Lung (tissue), 12 donors: Measurements from ENCODE around the gene CLASP1. TPM values are rescaled to one million over a fixed set of nuclear protein-coding genes. Genes with fewer than 3 reads are reported as not detected.

ENCODE experiments used
- ATAC-seq: fragments of 200-7000 bp; cut with Tn5 transposase; one replicate; pipeline ENCODE4 v1.9.1; 2020; ENCODE audit warnings: moderate number of reproducible peaks; ENCODE audit not compliant: insufficient read depth, low FRiP score
- DNase-seq, 3 donors: peaks; one replicate each; pipeline ENCODE4 v3.0.0-alpha.2; 2013 to 2017
- H3K27ac ChIP-seq, 2 donors: one replicate each; pipeline ENCODE4 v1.5.1; 2013; ENCODE audit warnings: mild to moderate bottlenecking in 2 of 2, moderate library complexity in 2 of 2, control low read depth in 1 of 2, inconsistent platforms in 1 of 2, low read depth in 1 of 2, low read length in 1 of 2
- H3K27me3 ChIP-seq, 3 donors: one replicate each; pipeline ENCODE4 v1.5.1; 2013; ENCODE audit warnings: low read length in 2 of 3; ENCODE audit not compliant: control insufficient read depth in 3 of 3, insufficient read depth in 3 of 3
- H3K36me3 ChIP-seq, 4 donors: one replicate each; pipeline ENCODE4 v1.5.1; 2013; ENCODE audit warnings: low read length in 4 of 4, mild to moderate bottlenecking in 1 of 4, moderate library complexity in 1 of 4; ENCODE audit not compliant: control insufficient read depth in 4 of 4, insufficient read depth in 4 of 4
- H3K4me1 ChIP-seq, 5 donors: one replicate each; pipeline ENCODE4 v1.5.1; 2013; ENCODE audit warnings: low read length in 5 of 5, mild to moderate bottlenecking in 2 of 5, moderate library complexity in 1 of 5; ENCODE audit not compliant: control insufficient read depth in 5 of 5, insufficient read depth in 5 of 5
- H3K4me3 ChIP-seq: one replicate; pipeline ENCODE4 v1.5.1; 2013; ENCODE audit warnings: mild to moderate bottlenecking, control low read depth, moderate library complexity
- H3K9ac ChIP-seq, 2 donors: one replicate each; pipeline ENCODE4 v1.5.1; 2013; ENCODE audit warnings: low read length in 2 of 2, control low read depth in 1 of 2; ENCODE audit not compliant: insufficient read depth in 1 of 2
- H3K9me3 ChIP-seq, 4 donors: one replicate each; pipeline ENCODE4 v1.5.1; 2013; ENCODE audit warnings: low read length in 3 of 4, mild to moderate bottlenecking in 1 of 4, moderate library complexity in 1 of 4; ENCODE audit not compliant: control insufficient read depth in 4 of 4, insufficient read depth in 3 of 4
- WGBS, 2 donors: extraction: QIAGEN DNeasy Blood & Tissue Kit; methylation state at CpG; one replicate each; pipeline ENCODE4 v1.1.7; 2013; 5-methylcytosine and 5-hydroxymethylcytosine counted together
- polyA plus RNA-seq, 2 donors: library from polyadenylated mRNA; stranded (reverse); fragments of 200-250 nt; gene quantifications; one replicate each; pipeline ENCODE4 v1.2.1, GENCODE V29; 2013
- total RNA-seq, 2 donors: library from RNA; depleted of rRNA in 1 of 2; stranded (reverse); fragments of >200 nt in 1 of 2; gene quantifications; one replicate each; pipeline ENCODE4 v1.2.1, GENCODE V29; 2014 to 2021
- TF ChIP-seq, protein P1 (sequence below): IDR thresholded peaks from 2 replicates; pipeline ENCODE4 v1.5.1; 2012; ENCODE audit warnings: mild to moderate bottlenecking; ENCODE audit errors: control extremely low read depth, extremely low read depth
- donor health status: control.
- donor health status: control.
- donor health status: Bipolar disorder and iron deficiency.
- donor health status: healthy.
- donor health status: DM: yes; HTN: yes; CAD: no.

CLASP1 gene
- total and polyA plus RNA-seq, 4 donors: 7.4 to 128 (median 30.6) TPM

DNA sequence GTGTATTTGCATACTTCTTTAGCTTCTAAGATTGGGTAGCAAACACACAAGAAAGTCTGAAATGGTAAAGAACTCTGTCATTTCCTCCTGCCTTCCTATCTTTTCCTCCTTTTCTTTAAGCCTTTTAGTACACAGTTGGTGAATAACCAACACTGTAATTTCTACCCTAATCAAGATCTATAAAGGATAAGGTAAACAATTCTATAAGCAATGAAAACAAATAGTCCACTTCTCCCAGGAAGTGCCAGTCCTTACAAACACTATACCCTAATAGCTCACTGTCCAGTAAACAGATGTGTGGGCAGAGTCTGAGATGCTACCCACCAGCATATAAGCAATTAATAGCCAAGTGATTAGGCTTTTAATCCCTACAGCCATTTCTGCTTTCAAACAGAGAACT is 283.2 kb downstream of the CLASP1 start:
- H3K9ac ChIP-seq: no peak overlapping the region
- no peaks in the 10 kb centered on the region for H3K9me3 ChIP-seq
- no peak overlapping the region for H3K27ac ChIP-seq
- ATAC-seq (no peak), DNase-seq (no peak)
- peaks cover 0 to 3% (median 0%) of the 10 kb centered on the region in 5 donors for H3K4me1 ChIP-seq
- TF ChIP-seq, protein P1, sequence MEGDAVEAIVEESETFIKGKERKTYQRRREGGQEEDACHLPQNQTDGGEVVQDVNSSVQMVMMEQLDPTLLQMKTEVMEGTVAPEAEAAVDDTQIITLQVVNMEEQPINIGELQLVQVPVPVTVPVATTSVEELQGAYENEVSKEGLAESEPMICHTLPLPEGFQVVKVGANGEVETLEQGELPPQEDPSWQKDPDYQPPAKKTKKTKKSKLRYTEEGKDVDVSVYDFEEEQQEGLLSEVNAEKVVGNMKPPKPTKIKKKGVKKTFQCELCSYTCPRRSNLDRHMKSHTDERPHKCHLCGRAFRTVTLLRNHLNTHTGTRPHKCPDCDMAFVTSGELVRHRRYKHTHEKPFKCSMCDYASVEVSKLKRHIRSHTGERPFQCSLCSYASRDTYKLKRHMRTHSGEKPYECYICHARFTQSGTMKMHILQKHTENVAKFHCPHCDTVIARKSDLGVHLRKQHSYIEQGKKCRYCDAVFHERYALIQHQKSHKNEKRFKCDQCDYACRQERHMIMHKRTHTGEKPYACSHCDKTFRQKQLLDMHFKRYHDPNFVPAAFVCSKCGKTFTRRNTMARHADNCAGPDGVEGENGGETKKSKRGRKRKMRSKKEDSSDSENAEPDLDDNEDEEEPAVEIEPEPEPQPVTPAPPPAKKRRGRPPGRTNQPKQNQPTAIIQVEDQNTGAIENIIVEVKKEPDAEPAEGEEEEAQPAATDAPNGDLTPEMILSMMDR: no peak
- no peak overlapping the region for H3K4me3 ChIP-seq
- no peaks in the 10 kb centered on the region for H3K27me3 ChIP-seq
- H3K36me3 ChIP-seq: peaks cover 7 to 43% (median 38%) of the 10 kb centered on the region in 4 donors

DNA sequence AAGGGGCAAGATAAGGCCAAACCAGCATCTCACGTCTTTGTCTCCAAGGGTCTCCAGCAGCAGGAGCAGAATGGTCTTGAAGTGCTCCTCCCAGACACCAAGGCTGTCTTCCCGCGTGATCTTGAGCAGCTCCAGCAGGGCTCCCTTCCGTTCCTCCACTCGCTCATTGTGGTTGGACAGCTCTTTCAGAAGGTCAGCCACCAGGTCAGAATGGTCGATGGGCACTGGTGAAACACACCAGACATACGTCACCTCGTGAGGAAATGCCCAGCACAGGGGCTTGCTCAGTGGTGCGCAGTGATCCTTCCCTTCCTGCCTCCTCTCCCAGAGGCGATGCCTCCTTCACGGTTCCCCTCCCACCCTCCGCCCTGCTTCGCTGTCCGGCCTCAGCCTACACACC is 284.2 kb downstream of the CLASP1 start:
- Histone ChIP-seq H3K27me3 (no peaks in the 10 kb centered on the region), H3K9me3 (no peaks in the 10 kb centered on the region), H3K4me1 (peaks cover 0 to 3% (median 0%) of the 10 kb centered on the region in 5 donors), H3K27ac (no peak overlapping the region), H3K9ac (no peak overlapping the region), H3K4me3 (no peak overlapping the region), H3K36me3 (peaks cover 7 to 42% (median 38%) of the 10 kb centered on the region in 4 donors)
- TF ChIP-seq, protein P1: no peak
- 93 to 94% methylated on average over 13 to 14 of the region's 14 CpGs for WGBS, 2 donors
- ATAC-seq (no peak), DNase-seq (no peak)

DNA sequence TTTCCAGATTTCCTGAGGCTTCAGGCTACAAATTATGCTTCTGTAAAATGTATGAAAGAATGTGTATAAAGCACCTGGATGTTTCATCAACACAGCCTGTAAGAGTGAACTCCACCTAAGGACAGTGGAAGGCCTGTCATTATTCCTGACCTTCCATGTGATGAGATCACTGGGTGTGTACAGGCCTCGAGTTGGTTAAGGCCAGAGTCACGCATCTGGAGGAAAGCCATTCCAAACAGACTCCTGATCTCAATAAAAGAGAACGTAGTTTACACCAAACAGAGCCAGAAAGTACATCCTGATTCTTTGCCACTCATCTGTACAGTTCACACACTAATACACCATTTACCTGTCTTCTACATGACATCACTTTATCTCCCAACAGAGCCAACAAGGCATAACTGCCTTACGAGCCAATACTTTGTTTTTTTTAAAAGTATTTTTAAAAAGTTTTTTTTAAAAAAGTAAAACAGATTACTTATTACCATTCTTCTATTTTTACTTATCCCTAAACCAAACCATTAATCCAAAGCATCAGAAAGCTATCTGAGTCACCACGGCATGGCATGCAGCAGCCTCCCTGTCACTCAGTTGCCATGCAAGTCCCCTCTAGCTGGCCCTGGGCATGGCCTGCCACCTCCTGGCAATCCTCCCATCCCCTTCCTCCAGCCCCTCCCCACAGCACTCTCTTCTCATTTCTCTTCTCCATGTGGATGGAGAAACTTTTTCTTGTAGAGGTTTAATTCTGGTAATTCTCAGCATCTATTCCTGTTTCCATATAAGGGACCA is 285.4 kb downstream of the CLASP1 start:
- peaks cover 7 to 43% (median 38%) of the 10 kb centered on the region in 4 donors for H3K36me3 ChIP-seq
- peak overlapping the region in 1 of 2 donors; percentile 72 for H3K27ac ChIP-seq
- no peaks in the 10 kb centered on the region for H3K27me3 ChIP-seq
- TF ChIP-seq, protein P1: no peak
- peaks cover 0 to 3% (median 0%) of the 10 kb centered on the region in 5 donors for H3K4me1 ChIP-seq
- no peak overlapping the region for H3K4me3 ChIP-seq
- 68 to 88% methylated on average over 5 of the region's 5 CpGs for WGBS, 2 donors
- DNase-seq (no peak), ATAC-seq (no peak)
- no peaks in the 10 kb centered on the region for H3K9me3 ChIP-seq
- no peak overlapping the region for H3K9ac ChIP-seq
